ENCODE results near the gene TBC1D2B.
"Not testable (repeated sequence)": the region's sequence is repeated elsewhere in the genome, so short reads cannot be mapped to it uniquely, and the experiment has no call there.

Gene TBC1D2B

GRCh38 chr15:77980674-77981073 lies 96.8 kb downstream of the TBC1D2B start:
- H3K4me3 Mint-ChIP-seq; H3K9me3 Mint-ChIP-seq; intact Hi-C loops (cut with micrococcal nuclease); H3K36me3 Mint-ChIP-seq (ENCODE audit: low read depth); H3K4me1 Mint-ChIP-seq (ENCODE audit: low read depth); H3K27ac Mint-ChIP-seq: not testable (repeated sequence)
- peaks cover 12% of the 10 kb centered on the region for H3K27me3 Mint-ChIP-seq

GRCh38 chr15:77980098-77980497 lies 97.4 kb downstream of the TBC1D2B start:
- Mint-ChIP-seq H3K4me1 (ENCODE audit: low read depth) (peaks cover 4% of the 10 kb centered on the region), H3K27me3 (peaks cover 12% of the 10 kb centered on the region), H3K4me3 (no peak overlapping the region), H3K9me3 (no peaks in the 10 kb centered on the region), H3K27ac (no peak overlapping the region), H3K36me3 (ENCODE audit: low read depth) (no peaks in the 10 kb centered on the region)
- intact Hi-C loops (cut with micrococcal nuclease): no loop called here

- H3K4me3 Mint-ChIP-seq; intact Hi-C loops (cut with micrococcal nuclease): not testable (repeated sequence)
Measured at GRCh38 chr15:77979157-77979556, 98.4 kb downstream of the TBC1D2B start.

GRCh38 chr15:77978759-77979145 lies 98.8 kb downstream of the TBC1D2B start:
- H3K36me3 Mint-ChIP-seq (ENCODE audit: low read depth); H3K4me3 Mint-ChIP-seq; H3K4me1 Mint-ChIP-seq (ENCODE audit: low read depth); H3K27ac Mint-ChIP-seq; H3K9me3 Mint-ChIP-seq; intact Hi-C loops (cut with micrococcal nuclease): not testable (repeated sequence)
- H3K27me3 Mint-ChIP-seq: peaks cover 20% of the 10 kb centered on the region

More at GRCh38 chr15:77979157-77979556, 98.4 kb downstream of the TBC1D2B start:
- not testable (repeated sequence) for H3K9me3 Mint-ChIP-seq; H3K36me3 Mint-ChIP-seq (ENCODE audit: low read depth); H3K4me1 Mint-ChIP-seq (ENCODE audit: low read depth); H3K27ac Mint-ChIP-seq
- H3K27me3 Mint-ChIP-seq: peaks cover 19% of the 10 kb centered on the region

- H3K4me1 Mint-ChIP-seq (ENCODE audit: low read depth); H3K4me3 Mint-ChIP-seq; H3K36me3 Mint-ChIP-seq (ENCODE audit: low read depth); H3K9me3 Mint-ChIP-seq; H3K27ac Mint-ChIP-seq; intact Hi-C loops (cut with micrococcal nuclease): not testable (repeated sequence)
- H3K27me3 Mint-ChIP-seq: peaks cover 18% of the 10 kb centered on the region
Measured at GRCh38 chr15:77977903-77978758, 99.4 kb downstream of the TBC1D2B start.

GRCh38 chr15:77976760-77977525 lies 100.6 kb downstream of the TBC1D2B start:
- peaks cover 17% of the 10 kb centered on the region for H3K27me3 Mint-ChIP-seq
- H3K9me3 Mint-ChIP-seq; H3K36me3 Mint-ChIP-seq (ENCODE audit: low read depth); H3K4me1 Mint-ChIP-seq (ENCODE audit: low read depth); H3K27ac Mint-ChIP-seq; H3K4me3 Mint-ChIP-seq; intact Hi-C loops (cut with micrococcal nuclease): not testable (repeated sequence)

GRCh38 chr15:77976095-77976450 lies 101.4 kb downstream of the TBC1D2B start:
- not testable (repeated sequence) for H3K36me3 Mint-ChIP-seq (ENCODE audit: low read depth)

GRCh38 chr15:77975332-77976094 lies 102.0 kb downstream of the TBC1D2B start:
- Mint-ChIP-seq H3K4me1 (ENCODE audit: low read depth) (no peaks in the 10 kb centered on the region), H3K27me3 (peaks cover 19% of the 10 kb centered on the region), H3K9me3 (no peaks in the 10 kb centered on the region), H3K27ac (no peak overlapping the region), H3K4me3 (no peak overlapping the region), H3K36me3 (ENCODE audit: low read depth) (no peaks in the 10 kb centered on the region)
- intact Hi-C loops (cut with micrococcal nuclease): no loop called here

More at GRCh38 chr15:77976095-77976450, 101.4 kb downstream of the TBC1D2B start:
- peaks cover 19% of the 10 kb centered on the region for H3K27me3 Mint-ChIP-seq
- H3K4me3 Mint-ChIP-seq; H3K9me3 Mint-ChIP-seq; intact Hi-C loops (cut with micrococcal nuclease); H3K27ac Mint-ChIP-seq; H3K4me1 Mint-ChIP-seq (ENCODE audit: low read depth): not testable (repeated sequence)

- no peak overlapping the region for H3K27ac Mint-ChIP-seq
- H3K4me3 Mint-ChIP-seq: no peak overlapping the region
- H3K9me3 Mint-ChIP-seq: no peaks in the 10 kb centered on the region
- no peaks in the 10 kb centered on the region for H3K36me3 Mint-ChIP-seq (ENCODE audit: low read depth)
- peaks cover 19% of the 10 kb centered on the region for H3K27me3 Mint-ChIP-seq
- intact Hi-C loops (cut with micrococcal nuclease): no loop called here
- H3K4me1 Mint-ChIP-seq (ENCODE audit: low read depth): no peaks in the 10 kb centered on the region
Measured at GRCh38 chr15:77974416-77975331, 102.8 kb downstream of the TBC1D2B start.

- H3K27ac Mint-ChIP-seq: no peak overlapping the region
- H3K27me3 Mint-ChIP-seq: peaks cover 22% of the 10 kb centered on the region
- no peaks in the 10 kb centered on the region for H3K9me3 Mint-ChIP-seq
- H3K4me3 Mint-ChIP-seq: no peak overlapping the region
- no peaks in the 10 kb centered on the region for H3K4me1 Mint-ChIP-seq (ENCODE audit: low read depth)
- intact Hi-C loops (cut with micrococcal nuclease): no loop called here
- H3K36me3 Mint-ChIP-seq (ENCODE audit: low read depth): no peaks in the 10 kb centered on the region
Measured at GRCh38 chr15:77974098-77974414, 103.5 kb downstream of the TBC1D2B start.

- peaks cover 22% of the 10 kb centered on the region for H3K27me3 Mint-ChIP-seq
- intact Hi-C loops (cut with micrococcal nuclease); H3K36me3 Mint-ChIP-seq (ENCODE audit: low read depth); H3K4me1 Mint-ChIP-seq (ENCODE audit: low read depth); H3K27ac Mint-ChIP-seq; H3K9me3 Mint-ChIP-seq; H3K4me3 Mint-ChIP-seq: not testable (repeated sequence)
Measured at GRCh38 chr15:77973273-77974097, 104.0 kb downstream of the TBC1D2B start.

GRCh38 chr15:77972706-77973105 lies 104.8 kb downstream of the TBC1D2B start:
- H3K4me3 Mint-ChIP-seq; H3K27ac Mint-ChIP-seq; H3K4me1 Mint-ChIP-seq (ENCODE audit: low read depth); H3K9me3 Mint-ChIP-seq; intact Hi-C loops (cut with micrococcal nuclease); H3K36me3 Mint-ChIP-seq (ENCODE audit: low read depth): not testable (repeated sequence)
- H3K27me3 Mint-ChIP-seq: peaks cover 22% of the 10 kb centered on the region

GRCh38 chr15:77971875-77972274 lies 105.6 kb downstream of the TBC1D2B start:
- H3K27ac Mint-ChIP-seq; H3K36me3 Mint-ChIP-seq (ENCODE audit: low read depth); H3K4me3 Mint-ChIP-seq; intact Hi-C loops (cut with micrococcal nuclease); H3K9me3 Mint-ChIP-seq; H3K4me1 Mint-ChIP-seq (ENCODE audit: low read depth): not testable (repeated sequence)
- H3K27me3 Mint-ChIP-seq: peaks cover 22% of the 10 kb centered on the region

Data from dendritic cell treated with granulocyte-macrophage colony-stimulating factor and Interleukin-4, amounts not matched to agents 40 ng/mL and 50 ng/mL, for 4 days (primary cell).